ENCODE measurements around the gene ULK2. TPM values are rescaled to one million over a fixed set of nuclear protein-coding genes. Genes with fewer than 3 reads are reported as not detected.

Gene ULK2
- total RNA-seq, 1 experiment from 2014 or later: 30.2 TPM

- H3F3A ChIP-seq (ENCODE audit: low read length, unreplicated experiment): peaks cover 4% of the 10 kb centered on the region
- no peaks in the 10 kb centered on the region for H3K79me2 ChIP-seq (ENCODE audit: low read length)
- no peaks in the 10 kb centered on the region for H4K20me1 ChIP-seq (ENCODE audit: low read length)
- BruUV-seq (replicated peaks): TSS peak; percentile 89
- DNase-seq (peak; percentile 96), ATAC-seq (peak; percentile 50)
- peak within 1 kb of the TSS; percentile 67 for H3K9ac ChIP-seq (ENCODE audit: low read length)
- peaks cover 58% of the 10 kb centered on the region for H3K4me1 ChIP-seq (ENCODE audit: insufficient read depth, low read length)
- H3K27me3 ChIP-seq (ENCODE audit: low read length): no peaks in the 10 kb centered on the region
- ChIA-PET POLR2A (ENCODE audit: unreplicated experiment) (interaction anchor here (1.0 kb wide), 1 partner anchor 100 kb away, joined by 6 read pairs; the partner anchor contains the start of gene ALDH3A2), CTCF (interaction anchor here (0.7 to 1.2 kb wide), 2 partner anchors 15 to 100 kb away, joined by 3 to 4 read pairs; partner anchors contain the start of gene ALDH3A2)
- no peaks in the 10 kb centered on the region for H3K9me2 ChIP-seq (replicated peaks; ENCODE audit: low read length)
- peak within 1 kb of the TSS; percentile 53 for H3K4me3 ChIP-seq (ENCODE audit: low read length)
- peak within 1 kb of the TSS; percentile 56; the same call in 1 of the 2 replicates for H2AFZ ChIP-seq (ENCODE audit: low read length)
- TF ChIP-seq EZH2phosphoT487 (IDR thresholded peaks at IDR 0.05; ENCODE audit: borderline replicate concordance, low read length): no peak
- TF ChIP-seq CTCF (conservative IDR thresholded peaks at IDR 0.05; ENCODE audit: low read depth, low read length): no peak
- TF ChIP-seq EZH2 (IDR thresholded peaks at IDR 0.05; ENCODE audit: low read length, unreplicated experiment): no peak
- intact Hi-C loops (cut with micrococcal nuclease): no loop called here
- no peaks in the 10 kb centered on the region for H3K36me3 ChIP-seq (ENCODE audit: low read depth, low read length)
- H3K4me2 ChIP-seq (ENCODE audit: low read length): peak within 1 kb of the TSS; percentile 78
- H3K27ac ChIP-seq (ENCODE audit: low read length): peak within 1 kb of the TSS; percentile 83
- H3K9me3 ChIP-seq (ENCODE audit: low read length): no peaks in the 10 kb centered on the region
Measured at GRCh38 chr17:19747829-19748806, 119.6 kb downstream of the ULK2 start, which contains the start of gene ALDH3A1. Gene ALDH3A1 (minus strand): TSS chr17:19748298. CDS start chr17:19745129, 3,169 bp downstream.

- Histone ChIP-seq H3K9ac (ENCODE audit: low read length) (peak overlapping the region; percentile 67), H3K4me2 (ENCODE audit: low read length) (peak overlapping the region; percentile 78), H3K27ac (ENCODE audit: low read length) (peak overlapping the region; percentile 83), H3F3A (ENCODE audit: low read length, unreplicated experiment) (no peaks in the 10 kb centered on the region), H3K4me3 (ENCODE audit: low read length) (no peak overlapping the region; the same call in 1 of the 2 replicates), H3K9me3 (ENCODE audit: low read length) (no peaks in the 10 kb centered on the region), H4K20me1 (ENCODE audit: low read length) (no peaks in the 10 kb centered on the region), H3K36me3 (ENCODE audit: low read depth, low read length) (no peaks in the 10 kb centered on the region), H2AFZ (ENCODE audit: low read length) (no peak overlapping the region), H3K4me1 (ENCODE audit: insufficient read depth, low read length) (peaks cover 49% of the 10 kb centered on the region), H3K27me3 (ENCODE audit: low read length) (no peaks in the 10 kb centered on the region), H3K9me2 (replicated peaks; ENCODE audit: low read length) (no peaks in the 10 kb centered on the region), H3K79me2 (ENCODE audit: low read length) (no peaks in the 10 kb centered on the region)
- intact Hi-C loops (cut with micrococcal nuclease): no loop called here
- DNase-seq (no peak), ATAC-seq (no peak)
- POLR2A ChIA-PET (ENCODE audit: unreplicated experiment): no interaction called here
- no TSS peak for BruUV-seq (replicated peaks)
- TF ChIP-seq EZH2phosphoT487 (IDR thresholded peaks at IDR 0.05; ENCODE audit: borderline replicate concordance, low read length) (no peak), EZH2 (IDR thresholded peaks at IDR 0.05; ENCODE audit: low read length, unreplicated experiment) (no peak), CTCF (conservative IDR thresholded peaks at IDR 0.05; ENCODE audit: low read depth, low read length) (no peak)
- CTCF ChIA-PET: no interaction called here
Measured at GRCh38 chr17:19747159-19747719, 120.5 kb downstream of the ULK2 start.

Measured in PC-3 (cell line).